Hepatocyte (in vitro differentiated cells): ENCODE results near the gene KRTAP29-1. TPM values are rescaled to one million over a fixed set of nuclear protein-coding genes. Genes with fewer than 3 reads are reported as not detected.

Experiments
- DNase-seq: peaks from one replicate; pipeline ENCODE4 v3.0.0-alpha.2; 2016; ENCODE audit warnings: low spot score
- H2AFZ ChIP-seq: fragments of 200-600 bp; sonication (generic); 2 replicates; pipeline ENCODE4 v1.6.0; 2016; ENCODE audit warnings: antibody characterized with exemption, mild to moderate bottlenecking
- H3K27ac ChIP-seq: fragments of 200-600 bp; sonication (generic); 2 replicates; pipeline ENCODE4 v1.5.1; 2016; ENCODE audit warnings: mild to moderate bottlenecking
- H3K27me3 ChIP-seq: fragments of 200-600 bp; sonication (generic); 2 replicates; pipeline ENCODE4 v1.6.1; 2016
- H3K36me3 ChIP-seq: fragments of 200-600 bp; sonication (generic); replicated peaks from 2 replicates; pipeline ENCODE4 v1.5.1; 2016; ENCODE audit warnings: low read depth; ENCODE audit not compliant: insufficient read depth
- H3K4me1 ChIP-seq: fragments of 200-600 bp; sonication (generic); 2 replicates; pipeline ENCODE4 v1.5.1; 2016; ENCODE audit warnings: mild to moderate bottlenecking, moderate library complexity; ENCODE audit not compliant: insufficient read depth
- H3K4me2 ChIP-seq: fragments of 200-600 bp; sonication (generic); 2 replicates; pipeline ENCODE4 v1.6.0; 2016
- H3K4me3 ChIP-seq: fragments of 200-600 bp; sonication (generic); 2 replicates; pipeline ENCODE4 v1.5.1; 2016; ENCODE audit warnings: mild to moderate bottlenecking
- H3K79me2 ChIP-seq: fragments of 200-600 bp; sonication (generic); 2 replicates; pipeline ENCODE4 v1.6.0; 2017; ENCODE audit warnings: mild to moderate bottlenecking
- H3K9me2 ChIP-seq: fragments of 200-600 bp; sonication (generic); replicated peaks from 2 replicates; pipeline ENCODE4 v1.6.0; 2017; ENCODE audit warnings: mild to moderate bottlenecking; ENCODE audit not compliant: insufficient read depth
- H3K9me3 ChIP-seq: fragments of 200-600 bp; sonication (generic); 2 replicates; pipeline ENCODE4 v1.5.1; 2016; ENCODE audit warnings: low read depth, mild to moderate bottlenecking
- H4K20me1 ChIP-seq: fragments of 200-600 bp; sonication (generic); 2 replicates; pipeline ENCODE4 v1.6.0; 2016; ENCODE audit warnings: mild to moderate bottlenecking; ENCODE audit not compliant: insufficient read depth, poor library complexity, severe bottlenecking
- EZH2 ChIP-seq: fragments of 200-600 bp; sonication (generic); IDR thresholded peaks from 2 replicates; pipeline ENCODE4 v1.6.1; 2016; ENCODE audit warnings: antibody characterized with exemption, mild to moderate bottlenecking, borderline replicate concordance
- EZH2phosphoT487 ChIP-seq: fragments of 200-600 bp; sonication (generic); IDR thresholded peaks from one replicate; pipeline ENCODE4 v1.6.1; 2018; ENCODE audit warnings: antibody characterized with exemption, mild to moderate bottlenecking, low read depth, moderate library complexity; ENCODE audit not compliant: unreplicated experiment, severe bottlenecking
- WGBS: methylation state at CpG from one replicate; pipeline ENCODE4 v1.1.6; 2016; ENCODE audit warnings: low lambda C conversion rate; ENCODE audit errors: missing lambda C conversion rate; 5-methylcytosine and 5-hydroxymethylcytosine counted together
- polyA plus RNA-seq: library from polyadenylated mRNA; unstranded; fragments of >200 nt; fragmentation: Nextera tagmentation; extraction: Ambion mirVana; gene quantifications from 2 replicates; pipeline ENCODE4 v1.2.1, GENCODE V29; 2016
- total RNA-seq: library from RNA; depleted of rRNA; stranded (reverse); fragments of >200 nt; gene quantifications from 2 replicates; pipeline ENCODE4 v1.2.3, GENCODE V29; 2014
- TF ChIP-seq, protein P1 (sequence below): fragments of 200-600 bp; sonication (generic); IDR thresholded peaks from 2 replicates; pipeline ENCODE4 v1.5.1; 2016; ENCODE audit warnings: antibody characterized with exemption, mild to moderate bottlenecking; ENCODE audit not compliant: poor library complexity

The KRTAP29-1 gene
- total and polyA plus RNA-seq, 2 experiments from 2014 or later: not detected

DNA sequence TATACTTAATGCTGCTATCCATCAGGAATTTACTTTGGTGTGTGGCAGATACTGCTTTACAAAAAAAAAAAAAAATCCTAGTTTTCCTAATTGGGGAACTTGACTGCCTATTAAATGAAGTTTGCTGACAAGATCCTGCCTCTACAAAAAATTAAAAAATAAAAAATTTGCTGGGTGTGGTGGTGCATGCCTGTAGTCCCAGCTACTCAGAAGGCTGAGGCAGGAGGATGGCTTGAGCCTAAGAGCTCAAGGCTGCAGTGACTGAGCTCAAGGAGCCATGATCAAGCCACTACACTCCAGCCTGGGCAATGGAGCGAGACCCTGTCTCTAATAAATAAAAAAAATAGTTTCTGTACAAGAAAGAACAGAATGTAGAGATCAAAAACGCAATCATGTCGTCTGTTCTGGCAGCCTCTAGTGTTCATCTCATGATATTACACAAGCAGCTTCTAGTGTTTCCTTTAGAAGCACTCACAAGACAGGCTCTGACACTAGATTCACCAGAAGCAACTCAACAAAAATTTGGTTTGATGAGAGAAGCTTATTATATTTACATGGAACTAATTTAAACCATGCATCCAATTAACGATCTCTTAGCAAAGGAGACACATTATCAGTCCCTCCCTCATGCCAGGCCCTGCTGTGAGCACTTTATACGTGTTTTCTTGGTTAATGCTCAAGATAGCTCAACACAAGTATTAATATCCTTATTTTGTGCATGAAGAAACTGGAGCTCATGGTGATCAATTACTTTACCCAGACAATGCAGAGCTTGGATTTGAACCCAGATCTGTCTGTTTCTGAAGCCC lies 19.6 kb upstream of the KRTAP29-1 start:
- DNase-seq: peak; percentile 68
- Histone ChIP-seq H3K9me3 (peaks cover 5% of the 10 kb centered on the region), H2AFZ (no peak overlapping the region), H3K79me2 (no peaks in the 10 kb centered on the region), H4K20me1 (no peaks in the 10 kb centered on the region), H3K36me3 (no peaks in the 10 kb centered on the region), H3K4me2 (no peak overlapping the region), H3K27me3 (no peaks in the 10 kb centered on the region), H3K4me3 (no peak overlapping the region), H3K9me2 (no peaks in the 10 kb centered on the region), H3K27ac (no peak overlapping the region), H3K4me1 (no peaks in the 10 kb centered on the region)
- TF ChIP-seq, protein P1, sequence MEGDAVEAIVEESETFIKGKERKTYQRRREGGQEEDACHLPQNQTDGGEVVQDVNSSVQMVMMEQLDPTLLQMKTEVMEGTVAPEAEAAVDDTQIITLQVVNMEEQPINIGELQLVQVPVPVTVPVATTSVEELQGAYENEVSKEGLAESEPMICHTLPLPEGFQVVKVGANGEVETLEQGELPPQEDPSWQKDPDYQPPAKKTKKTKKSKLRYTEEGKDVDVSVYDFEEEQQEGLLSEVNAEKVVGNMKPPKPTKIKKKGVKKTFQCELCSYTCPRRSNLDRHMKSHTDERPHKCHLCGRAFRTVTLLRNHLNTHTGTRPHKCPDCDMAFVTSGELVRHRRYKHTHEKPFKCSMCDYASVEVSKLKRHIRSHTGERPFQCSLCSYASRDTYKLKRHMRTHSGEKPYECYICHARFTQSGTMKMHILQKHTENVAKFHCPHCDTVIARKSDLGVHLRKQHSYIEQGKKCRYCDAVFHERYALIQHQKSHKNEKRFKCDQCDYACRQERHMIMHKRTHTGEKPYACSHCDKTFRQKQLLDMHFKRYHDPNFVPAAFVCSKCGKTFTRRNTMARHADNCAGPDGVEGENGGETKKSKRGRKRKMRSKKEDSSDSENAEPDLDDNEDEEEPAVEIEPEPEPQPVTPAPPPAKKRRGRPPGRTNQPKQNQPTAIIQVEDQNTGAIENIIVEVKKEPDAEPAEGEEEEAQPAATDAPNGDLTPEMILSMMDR: peak; percentile 77
- TF ChIP-seq EZH2 (no peak), EZH2phosphoT487 (no peak)
- WGBS: 42% methylated on average over 5 of the region's 5 CpGs

DNA sequence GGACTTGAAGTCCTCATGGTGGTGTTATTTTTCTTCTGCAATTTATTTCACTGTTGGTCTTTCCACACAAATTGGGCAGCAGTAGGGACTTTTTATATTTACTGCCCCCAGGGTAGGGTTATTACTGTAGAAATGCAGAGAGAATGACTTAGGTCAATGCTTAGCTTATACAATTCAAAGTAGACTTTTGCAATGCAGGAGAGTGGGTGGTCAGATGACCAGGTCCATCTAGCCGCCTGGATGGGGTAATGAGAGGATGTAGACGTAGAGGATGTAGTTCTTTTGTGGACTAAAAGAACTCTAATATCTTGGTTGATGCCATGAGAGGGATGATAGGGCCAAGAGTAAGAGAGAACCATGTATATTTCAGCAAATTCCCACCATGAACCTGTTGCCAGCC lies 15.6 kb upstream of the KRTAP29-1 start:
- no peak overlapping the region for H3K27ac ChIP-seq
- WGBS: 97% methylated on average over 2 of the region's 2 CpGs
- no peak overlapping the region for H2AFZ ChIP-seq
- no peaks in the 10 kb centered on the region for H3K4me1 ChIP-seq
- TF ChIP-seq EZH2phosphoT487: no peak
- TF ChIP-seq, protein P1: no peak
- TF ChIP-seq EZH2: no peak
- H3K4me2 ChIP-seq: no peak overlapping the region
- no peaks in the 10 kb centered on the region for H3K9me2 ChIP-seq
- H4K20me1 ChIP-seq: no peaks in the 10 kb centered on the region
- DNase-seq: no peak
- H3K79me2 ChIP-seq: no peaks in the 10 kb centered on the region
- H3K36me3 ChIP-seq: no peaks in the 10 kb centered on the region
- peaks cover 5% of the 10 kb centered on the region for H3K9me3 ChIP-seq
- no peak overlapping the region for H3K4me3 ChIP-seq
- peaks cover 6% of the 10 kb centered on the region for H3K27me3 ChIP-seq

DNA sequence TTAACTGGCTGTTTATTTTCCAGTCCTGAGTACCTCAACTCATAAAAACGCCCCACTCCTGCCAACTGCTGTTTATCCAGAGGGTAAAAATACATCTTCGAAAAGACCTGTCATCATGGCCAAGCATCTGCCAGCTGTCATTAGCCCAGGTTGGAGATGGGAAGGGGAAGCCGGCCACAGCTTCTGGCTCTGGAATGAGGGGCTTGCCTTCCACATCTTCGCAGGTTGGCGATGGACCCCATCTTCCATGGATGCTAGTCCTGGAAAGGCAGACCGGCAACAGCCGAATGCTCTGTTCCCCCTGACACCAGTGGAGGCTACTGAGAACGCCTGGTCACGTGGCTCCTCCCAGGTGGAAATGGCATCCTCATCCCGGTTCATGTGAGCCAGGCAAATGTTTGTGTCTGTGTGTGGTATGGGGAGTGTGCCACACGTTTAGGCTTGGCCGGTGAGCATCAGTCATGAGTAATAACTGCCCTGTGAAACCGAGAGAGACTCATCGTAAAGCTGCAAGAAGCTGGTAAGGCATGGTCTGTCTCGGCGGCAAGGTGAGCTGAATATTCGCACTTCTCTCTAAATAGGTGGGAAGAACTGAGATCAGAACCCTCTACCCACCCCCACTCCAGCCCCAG lies 13.3 kb upstream of the KRTAP29-1 start:
- Histone ChIP-seq H3K4me3 (no peak overlapping the region), H3K36me3 (no peaks in the 10 kb centered on the region), H3K9me2 (no peaks in the 10 kb centered on the region), H2AFZ (no peak overlapping the region), H3K4me2 (no peak overlapping the region), H3K27ac (no peak overlapping the region), H3K4me1 (no peaks in the 10 kb centered on the region), H3K27me3 (peaks cover 6% of the 10 kb centered on the region), H3K79me2 (no peaks in the 10 kb centered on the region), H4K20me1 (no peaks in the 10 kb centered on the region), H3K9me3 (peaks cover 5% of the 10 kb centered on the region)
- TF ChIP-seq, protein P1: no peak
- no peak for TF ChIP-seq EZH2phosphoT487
- no peak for TF ChIP-seq EZH2
- 79% methylated on average over 17 of the region's 17 CpGs for WGBS
- no peak for DNase-seq
